HUES48 (cell line): ENCODE measurements around the gene FABP3.

Experiments used
- H3K27ac ChIP-seq: one replicate; pipeline ENCODE4 v1.7.0; 2013; ENCODE audit warnings: low read depth, low read length, inconsistent platforms
- H3K27me3 ChIP-seq: 2 replicates; pipeline ENCODE4 v1.6.1; 2013; ENCODE audit warnings: mild to moderate bottlenecking, low read length; ENCODE audit not compliant: control insufficient read depth, insufficient read depth
- H3K36me3 ChIP-seq: 2 replicates; pipeline ENCODE4 v1.6.1; 2013; ENCODE audit warnings: low read length; ENCODE audit not compliant: control insufficient read depth, insufficient read depth
- H3K4me1 ChIP-seq: 2 replicates; pipeline ENCODE4 v1.6.1; 2013; ENCODE audit warnings: mild to moderate bottlenecking, low read length; ENCODE audit not compliant: control insufficient read depth, insufficient read depth
- H3K4me3 ChIP-seq: 2 replicates; pipeline ENCODE4 v1.5.1; 2013; ENCODE audit warnings: mild to moderate bottlenecking, low read depth, low read length
- H3K9ac ChIP-seq: 2 replicates; pipeline ENCODE4 v1.6.1; 2013; ENCODE audit warnings: mild to moderate bottlenecking, low read depth, low read length, moderate library complexity
- H3K9me3 ChIP-seq: 2 replicates; pipeline ENCODE4 v1.6.1; 2013; ENCODE audit warnings: low read length; ENCODE audit not compliant: control insufficient read depth, insufficient read depth

Gene FABP3

DNA sequence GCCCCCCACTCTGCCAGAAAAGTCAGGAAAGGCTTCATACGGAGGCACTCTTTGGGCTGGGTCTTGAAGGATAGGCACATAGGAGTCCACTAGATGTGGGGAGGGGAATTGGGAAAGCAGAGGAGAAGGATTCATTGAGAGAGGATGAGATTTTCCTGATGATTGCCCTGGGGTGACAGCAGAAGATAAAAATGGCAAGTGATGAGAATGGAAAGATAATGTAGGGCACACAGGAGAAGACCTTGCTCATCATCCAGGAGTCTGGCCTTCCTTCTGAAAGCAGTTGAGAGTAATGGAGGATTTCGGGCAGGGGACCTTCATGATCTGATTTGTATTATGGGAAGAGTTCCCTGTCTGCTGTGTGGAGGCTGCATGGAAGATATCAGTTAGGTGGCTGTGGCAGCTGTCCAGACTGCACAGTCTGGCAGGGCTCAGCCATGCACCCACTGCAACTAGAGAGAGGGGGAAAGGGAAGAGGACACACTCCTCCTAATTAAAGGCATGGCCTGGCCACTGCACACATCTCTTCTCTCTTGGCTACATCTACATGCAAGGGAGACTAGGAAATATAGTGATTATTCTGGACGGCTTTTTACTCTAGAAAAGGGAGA is 9.6 kb upstream of the FABP3 start:
- no peaks in the 10 kb centered on the region for H3K27me3 ChIP-seq
- no peak overlapping the region for H3K9ac ChIP-seq
- H3K9me3 ChIP-seq = no peaks in the 10 kb centered on the region
- no peaks in the 10 kb centered on the region for H3K36me3 ChIP-seq
- H3K4me1 ChIP-seq = no peaks in the 10 kb centered on the region
- no peak overlapping the region for H3K4me3 ChIP-seq
- H3K27ac ChIP-seq = no peak overlapping the region

DNA sequence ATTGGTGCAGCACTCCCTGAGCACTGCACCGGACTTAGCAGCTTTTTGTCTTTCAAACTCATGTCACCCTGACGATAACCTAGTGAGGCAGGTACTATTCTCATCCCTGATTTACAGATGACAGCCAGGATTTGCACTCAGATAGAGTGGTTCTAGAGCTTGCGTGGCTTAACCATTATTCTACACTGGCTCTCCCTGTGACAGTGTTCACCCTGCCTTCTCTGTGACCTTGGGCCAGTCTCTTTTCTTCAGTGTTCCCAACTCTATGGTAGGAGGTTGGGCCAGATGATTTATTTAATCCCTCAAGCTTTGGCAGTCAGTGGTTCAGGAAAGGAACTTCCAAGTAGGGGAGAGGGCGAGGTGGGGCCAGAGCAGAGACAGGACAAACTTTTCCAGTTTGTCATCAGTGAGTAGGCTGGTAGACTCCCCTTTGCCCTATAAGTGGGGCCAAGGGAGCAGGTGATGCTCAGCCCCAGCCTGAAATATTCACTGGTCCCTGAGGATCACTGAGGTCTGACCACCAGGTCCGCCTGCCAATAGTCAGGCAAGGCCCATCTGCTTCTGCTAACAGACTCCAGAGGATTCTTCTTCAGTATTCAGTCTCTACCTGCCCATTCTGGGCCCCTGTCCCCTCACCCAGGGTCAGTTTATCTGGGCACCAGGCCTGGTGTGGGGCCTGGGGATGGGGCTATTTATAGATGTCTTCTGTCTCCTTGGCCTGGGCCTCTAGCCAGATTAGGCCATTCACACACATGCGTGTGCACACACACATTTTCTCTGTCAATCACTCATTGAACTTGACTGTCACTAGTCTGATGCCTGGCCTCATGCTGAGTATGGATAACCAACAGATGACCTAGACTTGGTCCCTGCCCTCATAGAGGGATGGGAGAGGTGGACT is 8.8 kb upstream of the FABP3 start:
- Histone ChIP-seq H3K4me3 (no peak overlapping the region), H3K27ac (no peak overlapping the region), H3K36me3 (no peaks in the 10 kb centered on the region), H3K4me1 (peaks cover under 1% of the 10 kb centered on the region), H3K9ac (no peak overlapping the region), H3K9me3 (no peaks in the 10 kb centered on the region), H3K27me3 (no peaks in the 10 kb centered on the region)

GRCh38 chr1:31380181-31380580 is 7.3 kb upstream of the FABP3 start:
- Histone ChIP-seq H3K36me3 (no peaks in the 10 kb centered on the region), H3K27me3 (no peaks in the 10 kb centered on the region), H3K4me1 (peaks cover 8% of the 10 kb centered on the region), H3K4me3 (no peak overlapping the region), H3K9me3 (no peaks in the 10 kb centered on the region), H3K27ac (no peak overlapping the region), H3K9ac (no peak overlapping the region)

GRCh38 chr1:31378001-31378400 is 5.1 kb upstream of the FABP3 start:
- H3K9ac ChIP-seq = no peak overlapping the region
- no peaks in the 10 kb centered on the region for H3K36me3 ChIP-seq
- H3K9me3 ChIP-seq = no peaks in the 10 kb centered on the region
- H3K27me3 ChIP-seq = no peaks in the 10 kb centered on the region
- no peak overlapping the region for H3K4me3 ChIP-seq
- H3K27ac ChIP-seq = no peak overlapping the region
- peaks cover 26% of the 10 kb centered on the region for H3K4me1 ChIP-seq

DNA sequence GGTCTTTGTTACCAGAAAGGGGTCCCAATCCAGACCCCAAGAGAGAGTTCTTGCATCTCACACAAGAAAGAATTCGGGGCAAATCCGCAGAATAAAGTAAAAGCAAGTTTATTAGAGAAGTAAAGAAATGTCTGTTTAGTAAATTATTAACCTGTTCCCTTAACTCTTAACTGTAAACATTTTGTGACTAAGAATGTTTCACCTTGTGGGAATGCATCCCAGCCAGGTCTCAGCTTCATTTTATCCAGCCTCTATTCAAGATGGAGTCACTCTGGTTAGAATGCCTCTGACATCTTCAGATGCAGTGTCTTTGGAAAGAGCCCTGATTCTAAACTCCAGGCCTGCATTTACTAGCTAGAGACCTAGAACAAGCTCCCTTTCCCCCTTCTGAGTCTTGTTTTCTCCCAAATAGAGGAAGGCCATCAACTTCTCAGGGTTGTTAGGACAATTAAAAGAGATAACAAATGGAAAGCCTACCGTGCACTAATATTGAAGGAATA is 4.5 kb upstream of the FABP3 start:
- no peaks in the 10 kb centered on the region for H3K36me3 ChIP-seq
- H3K4me3 ChIP-seq = no peak overlapping the region
- H3K27ac ChIP-seq = no peak overlapping the region
- no peaks in the 10 kb centered on the region for H3K9me3 ChIP-seq
- H3K4me1 ChIP-seq = peaks cover 32% of the 10 kb centered on the region
- H3K27me3 ChIP-seq = peaks cover under 1% of the 10 kb centered on the region; the same call in 1 of the 2 replicates
- H3K9ac ChIP-seq = no peak overlapping the region

- peaks cover 3% of the 10 kb centered on the region; the same call in 1 of the 2 replicates for H3K27me3 ChIP-seq
- peaks cover 36% of the 10 kb centered on the region for H3K4me1 ChIP-seq
- no peak overlapping the region for H3K27ac ChIP-seq
- H3K4me3 ChIP-seq = no peak overlapping the region
- H3K36me3 ChIP-seq = no peaks in the 10 kb centered on the region
- no peak overlapping the region for H3K9ac ChIP-seq
- no peaks in the 10 kb centered on the region for H3K9me3 ChIP-seq
These were observed 3.7 kb upstream of the FABP3 start for GRCh38 chr1:31376375-31377134.

DNA sequence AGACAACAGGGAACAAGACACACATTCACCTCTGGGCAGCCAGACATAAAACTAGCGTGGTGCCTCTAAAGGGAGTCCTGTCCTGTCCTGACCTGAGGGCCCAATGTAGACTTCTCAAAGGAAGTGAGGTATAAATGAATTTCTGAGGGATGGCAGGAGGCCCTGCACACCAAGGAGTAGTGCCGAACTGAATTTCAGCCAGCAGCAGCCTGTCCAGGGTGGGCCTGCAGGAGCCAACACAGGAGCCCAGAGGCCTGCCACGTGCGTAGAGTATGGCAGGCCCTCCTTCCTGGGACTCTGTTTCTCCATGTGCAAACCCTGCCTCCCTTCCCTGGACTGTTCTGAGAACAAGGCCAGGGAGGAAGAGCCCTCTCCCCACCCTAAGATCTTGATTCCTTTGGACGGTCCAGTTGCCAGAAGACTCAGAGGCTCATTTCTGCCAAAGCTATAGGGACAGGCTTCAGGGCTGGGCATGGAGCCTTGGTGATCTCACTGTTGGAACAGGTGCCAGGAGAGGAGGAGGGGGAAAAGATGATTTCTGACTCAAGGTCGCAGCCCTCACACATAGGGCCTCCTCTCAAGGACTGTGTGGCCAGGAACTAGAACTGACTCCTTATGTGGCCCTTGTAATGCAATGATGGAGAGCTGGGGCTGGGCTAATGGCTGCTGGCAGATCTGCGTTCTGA is 1.8 kb upstream of the FABP3 start:
- peaks cover 36% of the 10 kb centered on the region for H3K4me1 ChIP-seq
- no peak overlapping the region for H3K4me3 ChIP-seq
- H3K36me3 ChIP-seq = no peaks in the 10 kb centered on the region
- H3K27ac ChIP-seq = no peak overlapping the region
- peaks cover 3% of the 10 kb centered on the region; the same call in 1 of the 2 replicates for H3K27me3 ChIP-seq
- no peak overlapping the region for H3K9ac ChIP-seq
- H3K9me3 ChIP-seq = no peaks in the 10 kb centered on the region

- H3K36me3 ChIP-seq = no peaks in the 10 kb centered on the region
- H3K4me3 ChIP-seq = peak overlapping the region; percentile 52
- no peaks in the 10 kb centered on the region for H3K9me3 ChIP-seq
- peak overlapping the region; percentile 87 for H3K27ac ChIP-seq
- H3K27me3 ChIP-seq = peaks cover 3% of the 10 kb centered on the region; the same call in 1 of the 2 replicates
- H3K9ac ChIP-seq = peak overlapping the region; percentile 61; the same call in 1 of the 2 replicates
- peaks cover 36% of the 10 kb centered on the region for H3K4me1 ChIP-seq
These were observed 1.1 kb upstream of the FABP3 start for GRCh38 chr1:31373897-31374486.

GRCh38 chr1:31372751-31373055 is 173 bp downstream of the FABP3 start:
- Histone ChIP-seq H3K27ac (peak overlapping the region; percentile 95), H3K9ac (peak overlapping the region; percentile 81), H3K9me3 (no peaks in the 10 kb centered on the region), H3K36me3 (peaks cover 10% of the 10 kb centered on the region; the same call in 1 of the 2 replicates), H3K27me3 (peaks cover 3% of the 10 kb centered on the region; the same call in 1 of the 2 replicates), H3K4me1 (peaks cover 36% of the 10 kb centered on the region), H3K4me3 (peak overlapping the region; percentile 67)

DNA sequence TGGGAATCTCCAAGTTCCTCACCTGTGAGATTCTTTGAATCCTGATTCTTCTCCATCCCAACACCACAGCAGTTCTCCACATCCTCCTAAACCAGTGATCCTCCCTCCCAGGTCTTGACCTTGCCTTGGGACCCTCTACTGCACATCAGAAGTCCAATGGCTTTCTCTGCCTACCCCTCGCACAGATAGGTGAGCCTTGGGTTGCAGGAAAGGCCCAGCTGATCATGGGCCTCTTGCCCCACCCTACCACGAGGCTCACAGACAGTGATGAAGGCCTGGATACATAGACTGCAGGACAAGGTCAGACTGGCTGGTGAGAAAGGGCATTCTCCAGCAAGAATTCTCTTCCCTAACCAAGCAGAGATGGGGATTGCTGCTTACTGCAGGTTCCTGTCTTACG is 825 bp downstream of the FABP3 start:
- Histone ChIP-seq H3K9ac (no peak overlapping the region), H3K4me3 (peak overlapping the region; percentile 67; the same call in 1 of the 2 replicates), H3K27ac (no peak overlapping the region), H3K4me1 (peaks cover 36% of the 10 kb centered on the region), H3K27me3 (peaks cover 3% of the 10 kb centered on the region; the same call in 1 of the 2 replicates), H3K9me3 (no peaks in the 10 kb centered on the region), H3K36me3 (peaks cover 16% of the 10 kb centered on the region; the same call in 1 of the 2 replicates)
